Activated gamma-delta T cell (primary cell): ENCODE measurements around the gene GPLD1.
"Not testable (repeated sequence)": the region's sequence is repeated elsewhere in the genome, so short reads cannot be mapped to it uniquely, and the experiment has no call there.

Experiments
- DNase-seq: peaks from one replicate; lab custom pipeline; 2025; lab: John Stamatoyannopoulos, UW

Gene GPLD1

GRCh38 chr6:24410622-24411021, 78.8 kb downstream of the GPLD1 start:
- no peak for DNase-seq

GRCh38 chr6:24408719-24409410, 80.5 kb downstream of the GPLD1 start:
- DNase-seq, result no peak

- no peak for DNase-seq
Measured at GRCh38 chr6:24405262-24405661, 84.1 kb downstream of the GPLD1 start.

- DNase-seq, result no peak
Measured at GRCh38 chr6:24403501-24403824, 85.9 kb downstream of the GPLD1 start.

- DNase-seq, result peak; percentile 54
Measured at GRCh38 chr6:24402697-24403500, 86.5 kb downstream of the GPLD1 start, which contains the start of gene MRS2. Gene MRS2, plus strand, starts transcription at chr6:24402936. Its CDS starts 111 bp downstream, at chr6:24403047.

GRCh38 chr6:24401458-24401857, 87.9 kb downstream of the GPLD1 start:
- DNase-seq, result no peak

- DNase-seq, result not testable (repeated sequence)
Measured at GRCh38 chr6:24400045-24401039, 89.0 kb downstream of the GPLD1 start.

GRCh38 chr6:24397631-24398030, 91.7 kb downstream of the GPLD1 start:
- DNase-seq, result no peak

- DNase-seq, result no peak
Measured at GRCh38 chr6:24396824-24397223, 92.6 kb downstream of the GPLD1 start.

- no peak for DNase-seq
Measured at GRCh38 chr6:24394780-24395437, 94.5 kb downstream of the GPLD1 start.

GRCh38 chr6:24394061-24394779, 95.2 kb downstream of the GPLD1 start:
- no peak for DNase-seq

- DNase-seq, result no peak
Measured at GRCh38 chr6:24391756-24392405, 97.5 kb downstream of the GPLD1 start.

- DNase-seq, result no peak
Measured at GRCh38 chr6:24391208-24391607, 98.2 kb downstream of the GPLD1 start.

- no peak for DNase-seq
Measured at GRCh38 chr6:24387818-24388217, 101.6 kb downstream of the GPLD1 start.

- no peak for DNase-seq
Measured at GRCh38 chr6:24385536-24386269, 103.7 kb downstream of the GPLD1 start.

GRCh38 chr6:24384369-24385130, 104.8 kb downstream of the GPLD1 start:
- DNase-seq, result not testable (repeated sequence)

- not testable (repeated sequence) for DNase-seq
Measured at GRCh38 chr6:24382891-24383494, 106.4 kb downstream of the GPLD1 start.

GRCh38 chr6:24382220-24382540, 107.2 kb downstream of the GPLD1 start:
- DNase-seq, result no peak
